Neural cell (in vitro differentiated cells): ENCODE results near the gene PCOLCE2. TPM values are rescaled to one million over a fixed set of nuclear protein-coding genes. Genes with fewer than 3 reads are reported as not detected.

Experiments used
- H2AFZ ChIP-seq: fragments of 200-600, 300-800 bp; sonication (generic), shearing (Covaris generic); 2 replicates; pipeline ENCODE4 v1.6.0; 2014; ENCODE audit warnings: low read depth, mild to moderate bottlenecking, antibody characterized with exemption, low read length, moderate library complexity
- H3F3A ChIP-seq: fragments of 200-600 bp; shearing (Covaris generic); 2 replicates; pipeline ENCODE4 v1.6.1; 2016; ENCODE audit warnings: mild to moderate bottlenecking, moderate library complexity, mixed read lengths, antibody characterized with exemption, low read length; ENCODE audit not compliant: insufficient read depth, poor library complexity, severe bottlenecking
- H3K27ac ChIP-seq: fragments of 200-600, 300-800 bp; sonication (generic), shearing (Covaris generic); 2 replicates; pipeline ENCODE4 v1.5.1; 2014; ENCODE audit warnings: mild to moderate bottlenecking, low read length, moderate library complexity
- H3K27me3 ChIP-seq: fragments of 300-800, 200-600 bp; sonication (generic), shearing (Covaris generic); 2 replicates; pipeline ENCODE4 v1.6.0; 2014; ENCODE audit warnings: mild to moderate bottlenecking, low read depth, low read length, moderate library complexity; ENCODE audit not compliant: insufficient read depth
- H3K36me3 ChIP-seq: fragments of 300-800, 200-600 bp; sonication (generic), shearing (Covaris generic); 2 replicates; pipeline ENCODE4 v1.5.1; 2014; ENCODE audit warnings: mild to moderate bottlenecking, antibody characterized with exemption, low read length, moderate library complexity; ENCODE audit not compliant: insufficient read depth
- H3K4me2 ChIP-seq: fragments of 300-800, 200-600 bp; sonication (generic), shearing (Covaris generic); 2 replicates; pipeline ENCODE4 v1.6.0; 2014; ENCODE audit warnings: mild to moderate bottlenecking, low read length
- H3K4me3 ChIP-seq: fragments of 300-800, 200-600 bp; sonication (generic), shearing (Covaris generic); 2 replicates; pipeline ENCODE4 v1.5.1; 2014; ENCODE audit warnings: mild to moderate bottlenecking, low read length, moderate library complexity
- H3K79me2 ChIP-seq: fragments of 200-600 bp; shearing (Covaris generic); replicated peaks from 2 replicates; pipeline ENCODE4 v1.6.0; 2014; ENCODE audit warnings: mild to moderate bottlenecking, low read length, moderate library complexity; ENCODE audit not compliant: insufficient read depth
- H3K9ac ChIP-seq: fragments of 300-800, 200-600 bp; sonication (generic), shearing (Covaris generic); 2 replicates; pipeline ENCODE4 v1.6.1; 2016; ENCODE audit warnings: mild to moderate bottlenecking, low read length, mixed read lengths
- H3K9me2 ChIP-seq: fragments of 200-600 bp; shearing (Covaris generic); 2 replicates; pipeline ENCODE4 v1.6.1; 2016; ENCODE audit warnings: mild to moderate bottlenecking, low read length, mixed read lengths; ENCODE audit not compliant: insufficient read depth
- H3K9me3 ChIP-seq: fragments of 200-600, 300-800 bp; sonication (generic), shearing (Covaris generic); 2 replicates; pipeline ENCODE4 v1.6.1; 2016; ENCODE audit warnings: mild to moderate bottlenecking, mixed run types, low read length, moderate library complexity, mixed read lengths
- H4K20me1 ChIP-seq: fragments of 200-600 bp; shearing (Covaris generic); 2 replicates; pipeline ENCODE4 v1.6.1; 2016; ENCODE audit warnings: mild to moderate bottlenecking, mixed run types; ENCODE audit not compliant: insufficient read depth
- CTCF ChIP-seq: fragments of 450-650 bp; IDR thresholded peaks from 2 replicates; pipeline ENCODE4 v1.5.1; 2014; ENCODE audit warnings: antibody characterized with exemption, mild to moderate bottlenecking, moderate library complexity; ENCODE audit not compliant: poor library complexity, severe bottlenecking
- EP300 ChIP-seq: fragments of 450-650 bp; conservative IDR thresholded peaks from 2 replicates; pipeline ENCODE4 v1.6.1; 2014; ENCODE audit warnings: antibody characterized with exemption, mild to moderate bottlenecking, moderate library complexity; ENCODE audit not compliant: poor library complexity, severe bottlenecking
- EZH2 ChIP-seq: fragments of 200-600, 300-800 bp; shearing (Covaris generic), sonication (generic); IDR thresholded peaks from 2 replicates; pipeline ENCODE4 v1.6.1; 2014; ENCODE audit warnings: antibody characterized with exemption, low read length, borderline replicate concordance, mild to moderate bottlenecking; ENCODE audit not compliant: insufficient read depth, poor library complexity, severe bottlenecking
- MXI1 ChIP-seq: fragments of 450-650 bp; conservative IDR thresholded peaks from 2 replicates; pipeline ENCODE4 v1.6.1; 2014; ENCODE audit warnings: antibody characterized with exemption, mild to moderate bottlenecking; ENCODE audit not compliant: poor library complexity, severe bottlenecking
- POLR2AphosphoS5 ChIP-seq: IDR thresholded peaks from 2 replicates; pipeline ENCODE4 v1.6.1; 2012
- RAD21 ChIP-seq: fragments of 450-650 bp; conservative IDR thresholded peaks from 2 replicates; pipeline ENCODE4 v1.6.1; 2014; ENCODE audit warnings: antibody characterized with exemption, mild to moderate bottlenecking, moderate library complexity
- REST ChIP-seq: IDR thresholded peaks from 2 replicates; pipeline ENCODE4 v1.6.1; 2012; ENCODE audit warnings: borderline replicate concordance
- SMC3 ChIP-seq: fragments of 450-650 bp; conservative IDR thresholded peaks from 2 replicates; pipeline ENCODE4 v1.6.1; 2014; ENCODE audit warnings: antibody characterized with exemption, mild to moderate bottlenecking, moderate library complexity; ENCODE audit not compliant: poor library complexity
- TAF1 ChIP-seq: IDR thresholded peaks from 2 replicates; pipeline ENCODE4 v1.6.1; 2012; ENCODE audit warnings: low read depth
- polyA plus RNA-seq: library from polyadenylated mRNA; depleted of rRNA; stranded (reverse); fragments of >200 nt; gene quantifications from 2 replicates; pipeline ENCODE4 v1.2.3, GENCODE V29; 2014

The PCOLCE2 gene
- polyA plus RNA-seq, 1 donor from 2014 or later, result 29.2 TPM

GRCh38 chr3:142925140-142925539 lies 36.3 kb upstream of the PCOLCE2 start:
- H3K4me3 ChIP-seq, result no peak overlapping the region
- H3K79me2 ChIP-seq, result no peaks in the 10 kb centered on the region
- H3K27ac ChIP-seq, result no peak overlapping the region
- H4K20me1 ChIP-seq, result no peaks in the 10 kb centered on the region
- H3K36me3 ChIP-seq, result no peaks in the 10 kb centered on the region
- no peaks in the 10 kb centered on the region for H3F3A ChIP-seq
- H3K4me2 ChIP-seq, result no peak overlapping the region
- H3K9ac ChIP-seq, result no peak overlapping the region
- H3K27me3 ChIP-seq, result no peaks in the 10 kb centered on the region
- no peaks in the 10 kb centered on the region for H3K9me2 ChIP-seq
- H3K9me3 ChIP-seq, result no peaks in the 10 kb centered on the region
- no peak for TF ChIP-seq POLR2AphosphoS5
- TF ChIP-seq TAF1, result no peak
- TF ChIP-seq REST, result no peak
- TF ChIP-seq EZH2, result no peak
- no peak for TF ChIP-seq EP300
- no peak for TF ChIP-seq MXI1
- no peak overlapping the region for H2AFZ ChIP-seq

GRCh38 chr3:142923694-142924093 lies 34.8 kb upstream of the PCOLCE2 start:
- Histone ChIP-seq H3K4me3 (no peak overlapping the region), H3K36me3 (no peaks in the 10 kb centered on the region), H3K27ac (no peak overlapping the region), H3K9me3 (no peaks in the 10 kb centered on the region), H4K20me1 (no peaks in the 10 kb centered on the region), H3F3A (no peaks in the 10 kb centered on the region), H3K9me2 (no peaks in the 10 kb centered on the region), H3K79me2 (no peaks in the 10 kb centered on the region), H3K4me2 (no peak overlapping the region), H3K9ac (no peak overlapping the region), H2AFZ (no peak overlapping the region), H3K27me3 (no peaks in the 10 kb centered on the region)
- TF ChIP-seq POLR2AphosphoS5 (no peak), SMC3 (no peak), EP300 (no peak), RAD21 (no peak), MXI1 (no peak), REST (no peak), EZH2 (no peak), CTCF (no peak), TAF1 (no peak)
